ENCODE results near the gene CYP4A22. TPM values are rescaled to one million over a fixed set of nuclear protein-coding genes. Genes with fewer than 3 reads are reported as not detected.
A peak's percentile ranks its signal among the peaks of the same experiment; 100 is the strongest.
"Not testable (repeated sequence)": the region's sequence is repeated elsewhere in the genome, so short reads cannot be mapped to it uniquely, and the experiment has no call there.

CYP4A22 gene
- total RNA-seq, 1 experiment from 2014 or later: not detected

DNA sequence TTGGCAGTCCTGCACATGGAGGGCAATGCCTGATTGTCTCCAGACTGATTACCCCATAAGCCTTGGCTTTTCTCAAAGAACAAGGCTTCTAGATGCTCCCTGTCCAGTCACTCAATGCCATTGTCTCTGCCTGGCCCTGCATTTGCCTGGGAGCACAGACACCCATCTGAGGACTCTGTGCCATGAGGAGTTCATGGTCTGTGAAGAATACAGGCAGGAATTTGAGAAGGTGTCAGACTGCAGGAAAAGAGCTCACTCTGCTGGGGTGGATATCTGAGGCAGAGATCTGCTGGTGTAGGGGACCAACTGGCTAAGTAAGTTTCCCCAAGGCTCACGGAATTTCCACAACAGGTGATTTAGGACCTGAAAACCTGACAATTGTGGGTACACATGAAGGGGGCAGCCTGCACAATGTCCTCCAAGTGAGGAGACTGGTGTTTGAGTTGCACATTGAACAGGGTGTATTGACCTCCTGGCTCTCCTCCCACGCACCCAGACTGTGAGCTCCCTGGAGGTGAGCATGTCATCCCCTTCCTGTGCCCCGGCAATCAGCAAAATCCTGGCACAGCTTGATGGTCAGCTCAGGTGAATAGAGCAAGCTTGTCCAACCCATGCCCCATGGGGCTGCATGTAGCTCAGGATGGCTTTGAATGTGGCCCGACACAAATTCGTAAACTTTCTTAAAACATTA, 829 bp downstream of the CYP4A22 start:
- H3K4me3 ChIP-seq (ENCODE audit: insufficient read depth, low read depth, low read length): no peak overlapping the region
- no peaks in the 10 kb centered on the region for H3K27me3 ChIP-seq (ENCODE audit: control insufficient read depth, insufficient read depth, low read length)
- no peak for DNase-seq
- H3K36me3 ChIP-seq (replicated peaks; ENCODE audit: control insufficient read depth, insufficient read depth, low read length): no peaks in the 10 kb centered on the region

- H3K27me3 ChIP-seq (ENCODE audit: control insufficient read depth, insufficient read depth, low read length); H3K36me3 ChIP-seq (replicated peaks; ENCODE audit: control insufficient read depth, insufficient read depth, low read length); H3K4me3 ChIP-seq (ENCODE audit: insufficient read depth, low read depth, low read length); DNase-seq: not testable (repeated sequence)
These were observed 3.1 kb downstream of the CYP4A22 start for GRCh38 chr1:47140358-47140757.

- DNase-seq: peak; percentile 22
- H3K27me3 ChIP-seq (ENCODE audit: control insufficient read depth, insufficient read depth, low read length); H3K4me3 ChIP-seq (ENCODE audit: insufficient read depth, low read depth, low read length); H3K36me3 ChIP-seq (replicated peaks; ENCODE audit: control insufficient read depth, insufficient read depth, low read length): not testable (repeated sequence)
These were observed 6.4 kb downstream of the CYP4A22 start for GRCh38 chr1:47143654-47144053.

GRCh38 chr1:47146495-47146894, 9.3 kb downstream of the CYP4A22 start:
- H3K27me3 ChIP-seq (ENCODE audit: control insufficient read depth, insufficient read depth, low read length): not testable (repeated sequence)

GRCh38 chr1:47147047-47147785, 10.0 kb downstream of the CYP4A22 start:
- Histone ChIP-seq H3K4me3 (ENCODE audit: insufficient read depth, low read depth, low read length) (no peak overlapping the region), H3K27me3 (ENCODE audit: control insufficient read depth, insufficient read depth, low read length) (no peaks in the 10 kb centered on the region; the same call in 1 of the 2 replicates), H3K36me3 (replicated peaks; ENCODE audit: control insufficient read depth, insufficient read depth, low read length) (no peaks in the 10 kb centered on the region)
- DNase-seq: no peak

More at GRCh38 chr1:47146495-47146894, 9.3 kb downstream of the CYP4A22 start:
- not testable (repeated sequence) for H3K4me3 ChIP-seq (ENCODE audit: insufficient read depth, low read depth, low read length); DNase-seq; H3K36me3 ChIP-seq (replicated peaks; ENCODE audit: control insufficient read depth, insufficient read depth, low read length)

GRCh38 chr1:47149162-47149561, 11.9 kb downstream of the CYP4A22 start:
- H3K36me3 ChIP-seq (replicated peaks; ENCODE audit: control insufficient read depth, insufficient read depth, low read length); H3K27me3 ChIP-seq (ENCODE audit: control insufficient read depth, insufficient read depth, low read length); DNase-seq; H3K4me3 ChIP-seq (ENCODE audit: insufficient read depth, low read depth, low read length): not testable (repeated sequence)

GRCh38 chr1:47156457-47156856, 19.2 kb downstream of the CYP4A22 start:
- H3K4me3 ChIP-seq (ENCODE audit: insufficient read depth, low read depth, low read length); DNase-seq; H3K27me3 ChIP-seq (ENCODE audit: control insufficient read depth, insufficient read depth, low read length); H3K36me3 ChIP-seq (replicated peaks; ENCODE audit: control insufficient read depth, insufficient read depth, low read length): not testable (repeated sequence)

GRCh38 chr1:47157957-47158356, 20.7 kb downstream of the CYP4A22 start:
- DNase-seq; H3K27me3 ChIP-seq (ENCODE audit: control insufficient read depth, insufficient read depth, low read length); H3K4me3 ChIP-seq (ENCODE audit: insufficient read depth, low read depth, low read length); H3K36me3 ChIP-seq (replicated peaks; ENCODE audit: control insufficient read depth, insufficient read depth, low read length): not testable (repeated sequence)

DNA sequence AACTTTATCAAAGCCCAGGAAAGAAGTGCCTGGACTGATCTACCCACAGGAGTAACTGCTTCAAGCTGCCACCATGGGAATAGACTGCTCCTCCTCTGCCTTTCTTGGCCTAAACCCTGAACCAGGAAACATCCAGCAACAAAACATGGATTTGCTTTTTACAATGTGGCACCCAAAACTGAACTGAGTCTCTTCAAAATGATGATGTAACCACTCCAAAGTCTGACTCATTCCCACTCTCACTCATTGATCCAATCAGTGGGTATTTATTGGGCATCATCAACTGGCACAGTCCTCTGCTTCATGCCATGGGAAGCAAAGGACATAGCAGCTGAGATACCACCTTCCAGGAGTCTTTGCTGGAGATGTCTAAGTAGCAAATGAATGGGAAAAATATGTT, 23.5 kb downstream of the CYP4A22 start:
- H3K36me3 ChIP-seq (replicated peaks; ENCODE audit: control insufficient read depth, insufficient read depth, low read length): no peaks in the 10 kb centered on the region
- no peak overlapping the region for H3K4me3 ChIP-seq (ENCODE audit: insufficient read depth, low read depth, low read length)
- H3K27me3 ChIP-seq (ENCODE audit: control insufficient read depth, insufficient read depth, low read length): no peaks in the 10 kb centered on the region; the same call in 1 of the 2 replicates
- DNase-seq: no peak

DNA sequence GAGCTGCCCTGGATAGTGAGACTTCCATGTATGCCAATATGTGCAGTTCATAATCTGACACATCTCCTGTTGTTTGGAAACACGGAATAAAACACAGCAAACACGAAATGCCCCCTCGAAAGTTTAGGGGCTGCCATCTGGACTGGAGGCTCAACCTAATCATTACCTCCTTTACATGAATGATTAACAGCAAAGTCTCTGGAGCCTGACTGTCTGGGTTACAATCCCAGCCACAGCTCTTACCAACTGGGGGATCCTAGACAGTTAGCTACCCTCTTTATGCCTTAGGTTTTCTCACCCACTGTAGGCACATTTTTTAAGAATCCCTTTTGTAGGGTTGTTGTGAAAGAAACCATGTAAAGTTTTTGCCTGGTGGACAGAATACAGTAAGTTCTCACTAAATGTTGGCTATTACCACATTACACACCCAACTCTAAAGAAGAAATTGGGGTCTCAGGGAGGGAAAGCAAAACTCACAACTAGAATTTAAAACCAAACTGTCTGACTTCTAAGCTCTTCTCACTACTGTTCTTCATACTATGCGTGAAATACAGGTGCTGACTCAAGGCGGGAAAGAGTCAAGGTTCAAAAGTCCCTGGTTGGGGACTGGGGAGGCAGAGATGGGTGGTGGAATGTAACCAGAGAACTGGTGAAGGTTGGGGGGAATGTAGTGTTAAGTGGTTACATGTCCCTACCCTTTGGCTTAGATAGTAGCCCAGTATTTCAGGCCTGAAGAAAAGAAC, 24.2 kb downstream of the CYP4A22 start:
- DNase-seq: no peak
- Histone ChIP-seq H3K27me3 (ENCODE audit: control insufficient read depth, insufficient read depth, low read length) (no peaks in the 10 kb centered on the region; the same call in 1 of the 2 replicates), H3K36me3 (replicated peaks; ENCODE audit: control insufficient read depth, insufficient read depth, low read length) (no peaks in the 10 kb centered on the region), H3K4me3 (ENCODE audit: insufficient read depth, low read depth, low read length) (no peak overlapping the region)

GRCh38 chr1:47164552-47164951, 27.3 kb downstream of the CYP4A22 start:
- Histone ChIP-seq H3K27me3 (ENCODE audit: control insufficient read depth, insufficient read depth, low read length) (no peaks in the 10 kb centered on the region; the same call in 1 of the 2 replicates), H3K4me3 (ENCODE audit: insufficient read depth, low read depth, low read length) (no peak overlapping the region), H3K36me3 (replicated peaks; ENCODE audit: control insufficient read depth, insufficient read depth, low read length) (no peaks in the 10 kb centered on the region)
- DNase-seq: no peak

DNA sequence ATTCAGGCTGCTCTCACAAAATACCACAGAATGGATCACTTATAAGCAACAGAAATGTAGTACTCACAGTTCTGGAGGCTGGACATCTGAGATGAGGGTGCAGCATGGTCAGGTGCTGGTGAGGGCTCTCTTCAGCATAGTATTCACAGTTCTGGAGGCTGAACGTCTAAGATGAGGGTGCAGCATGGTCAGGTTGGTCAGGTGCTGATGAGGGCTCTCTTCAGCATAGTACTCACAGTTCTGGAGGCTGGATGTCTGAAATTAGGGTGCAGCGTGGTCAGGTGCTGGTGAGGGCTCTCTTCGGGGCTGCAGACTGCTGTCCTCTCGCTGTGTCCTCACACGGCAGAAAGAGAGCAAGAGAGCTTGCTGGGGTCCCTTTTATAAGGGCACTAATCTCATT, 35.5 kb downstream of the CYP4A22 start:
- H3K27me3 ChIP-seq (ENCODE audit: control insufficient read depth, insufficient read depth, low read length): no peaks in the 10 kb centered on the region
- H3K4me3 ChIP-seq (ENCODE audit: insufficient read depth, low read depth, low read length): no peak overlapping the region
- no peak for DNase-seq
- no peaks in the 10 kb centered on the region for H3K36me3 ChIP-seq (replicated peaks; ENCODE audit: control insufficient read depth, insufficient read depth, low read length)

GRCh38 chr1:47174656-47175020, 37.4 kb downstream of the CYP4A22 start:
- DNase-seq: no peak
- Histone ChIP-seq H3K27me3 (ENCODE audit: control insufficient read depth, insufficient read depth, low read length) (peaks cover 5% of the 10 kb centered on the region), H3K36me3 (replicated peaks; ENCODE audit: control insufficient read depth, insufficient read depth, low read length) (no peaks in the 10 kb centered on the region), H3K4me3 (ENCODE audit: insufficient read depth, low read depth, low read length) (no peak overlapping the region)

DNA sequence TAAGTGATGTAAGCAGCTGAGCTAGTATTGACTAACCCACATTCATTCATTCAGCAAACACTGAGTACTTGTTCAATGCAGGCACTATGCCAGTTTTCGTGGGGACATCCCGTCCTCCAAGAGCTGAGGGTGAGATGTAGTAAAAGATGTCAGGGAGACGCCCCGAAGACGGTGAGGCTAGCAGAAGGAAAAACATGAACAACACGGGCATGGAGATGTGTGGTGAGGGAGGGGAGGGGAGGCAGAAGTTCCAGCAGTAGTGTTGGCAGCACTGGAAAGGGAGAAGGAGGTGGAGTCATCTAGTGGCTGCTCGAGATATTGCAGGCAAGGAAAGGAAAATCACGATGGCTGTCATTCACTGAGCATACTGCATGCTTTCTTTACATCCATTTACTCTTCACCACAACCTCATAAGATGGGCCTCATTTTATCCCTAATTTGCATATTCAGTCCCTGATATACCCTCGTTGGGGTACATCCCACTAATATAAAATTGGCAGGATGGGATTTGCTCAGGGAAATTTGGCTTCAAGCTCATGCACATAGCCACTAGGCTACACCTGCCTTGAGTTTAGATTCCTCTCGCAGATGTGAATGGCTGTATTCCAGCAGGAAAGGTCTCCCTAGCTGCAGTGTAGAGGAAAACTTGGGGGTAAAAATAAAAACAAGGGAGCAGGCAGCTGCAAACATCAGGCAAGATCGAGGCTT, 38.1 kb downstream of the CYP4A22 start:
- H3K4me3 ChIP-seq (ENCODE audit: insufficient read depth, low read depth, low read length): no peak overlapping the region
- DNase-seq: peak; percentile 80
- H3K27me3 ChIP-seq (ENCODE audit: control insufficient read depth, insufficient read depth, low read length): peaks cover 13% of the 10 kb centered on the region
- H3K36me3 ChIP-seq (replicated peaks; ENCODE audit: control insufficient read depth, insufficient read depth, low read length): no peaks in the 10 kb centered on the region

Data from H7 (cell line).